ENCODE data around the gene NCBP3.
A peak's percentile ranks its signal among the peaks of the same experiment; 100 is the strongest.

The NCBP3 gene

GRCh38 chr17:3777366-3778120, 68.5 kb downstream of the NCBP3 start:
- DNase-seq = no peak

- no peak for DNase-seq
These were observed 72.1 kb downstream of the NCBP3 start for GRCh38 chr17:3773966-3774365.

GRCh38 chr17:3773511-3773910, 72.5 kb downstream of the NCBP3 start:
- DNase-seq = no peak

- no peak for DNase-seq
These were observed 73.3 kb downstream of the NCBP3 start for GRCh38 chr17:3772764-3773163.

- peak; percentile 36 for DNase-seq
These were observed 74.9 kb downstream of the NCBP3 start for GRCh38 chr17:3771140-3771539.

- peak; percentile 54 for DNase-seq
These were observed 75.6 kb downstream of the NCBP3 start for GRCh38 chr17:3770466-3770865.

GRCh38 chr17:3768769-3769168, 77.3 kb downstream of the NCBP3 start:
- DNase-seq = no peak

- DNase-seq = no peak
These were observed 77.7 kb downstream of the NCBP3 start for GRCh38 chr17:3768341-3768740.

GRCh38 chr17:3766779-3767178, 79.3 kb downstream of the NCBP3 start:
- no peak for DNase-seq

GRCh38 chr17:3765981-3766380, 80.1 kb downstream of the NCBP3 start:
- DNase-seq = no peak

GRCh38 chr17:3763777-3764170, 82.3 kb downstream of the NCBP3 start:
- no peak for DNase-seq

GRCh38 chr17:3762922-3763776, 82.9 kb downstream of the NCBP3 start:
- no peak for DNase-seq

GRCh38 chr17:3761918-3762380, 84.1 kb downstream of the NCBP3 start:
- no peak for DNase-seq

GRCh38 chr17:3761036-3761917, 84.8 kb downstream of the NCBP3 start:
- DNase-seq = no peak

GRCh38 chr17:3759597-3760216, 86.3 kb downstream of the NCBP3 start:
- no peak for DNase-seq

GRCh38 chr17:3755335-3756030, 90.6 kb downstream of the NCBP3 start:
- no peak for DNase-seq

- DNase-seq = peak; percentile 67
These were observed 91.3 kb downstream of the NCBP3 start for GRCh38 chr17:3754458-3755334.

- DNase-seq = no peak
These were observed 92.0 kb downstream of the NCBP3 start for GRCh38 chr17:3754066-3754457.

GRCh38 chr17:3753624-3754023, 92.4 kb downstream of the NCBP3 start:
- DNase-seq = no peak

Measured in activated CD8-positive, alpha-beta memory T cell treated with anti-CD3 and anti-CD28 coated beads, Interleukin-2, amount 50 U/mL, for 4 hours (primary cell).